GM19452 (cell line): Measurements from ENCODE around the gene VWA5A.
"Not testable (repeated sequence)": the region's sequence is repeated elsewhere in the genome, so short reads cannot be mapped to it uniquely, and the experiment has no call there.

Experiments used
- ATAC-seq: cut with Tn5 transposase; IDR thresholded peaks from one replicate; pipeline ENCODE4 v1.9.1; 2021; ENCODE audit not compliant: unreplicated experiment

Gene VWA5A

DNA sequence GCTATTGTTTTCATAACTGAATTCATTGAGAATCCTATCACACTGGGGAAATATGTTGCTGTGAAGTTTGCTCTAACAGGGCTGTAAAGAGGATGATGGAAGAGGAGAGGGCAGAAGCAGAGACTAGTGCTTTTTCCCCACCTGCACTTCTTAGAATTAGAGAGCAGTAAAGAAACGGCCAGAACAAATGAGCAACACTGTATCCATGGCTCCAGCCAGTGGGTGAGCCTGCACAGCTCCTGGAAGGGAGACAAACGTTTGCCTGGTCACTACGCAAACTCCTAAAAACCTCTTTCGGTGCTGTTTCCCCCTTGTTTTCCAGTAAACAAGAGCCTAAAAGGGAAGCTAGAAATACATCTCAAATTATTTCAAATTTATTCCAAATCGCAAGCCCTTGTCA lies 45.7 kb downstream of the VWA5A start:
- no peak for ATAC-seq

DNA sequence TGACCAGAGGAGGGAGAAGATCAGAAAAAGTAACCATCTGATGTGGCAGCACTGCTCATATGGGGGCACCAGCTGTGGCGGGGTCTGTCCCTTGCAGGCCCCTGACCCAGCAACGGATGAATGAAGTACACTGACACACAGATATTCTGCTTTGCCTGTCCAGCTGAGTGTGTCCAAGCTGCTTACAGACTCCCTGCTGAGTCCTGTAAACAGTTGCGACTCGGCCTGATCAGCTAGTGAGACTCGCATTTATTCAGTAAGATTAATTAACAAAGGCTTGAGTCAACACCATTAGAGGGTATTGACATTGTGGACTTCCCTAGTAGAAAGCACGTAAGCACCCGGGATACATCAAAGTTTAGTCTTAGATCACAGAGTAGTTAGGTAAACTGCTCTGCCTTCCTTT lies 52.6 kb downstream of the VWA5A start:
- no peak for ATAC-seq

DNA sequence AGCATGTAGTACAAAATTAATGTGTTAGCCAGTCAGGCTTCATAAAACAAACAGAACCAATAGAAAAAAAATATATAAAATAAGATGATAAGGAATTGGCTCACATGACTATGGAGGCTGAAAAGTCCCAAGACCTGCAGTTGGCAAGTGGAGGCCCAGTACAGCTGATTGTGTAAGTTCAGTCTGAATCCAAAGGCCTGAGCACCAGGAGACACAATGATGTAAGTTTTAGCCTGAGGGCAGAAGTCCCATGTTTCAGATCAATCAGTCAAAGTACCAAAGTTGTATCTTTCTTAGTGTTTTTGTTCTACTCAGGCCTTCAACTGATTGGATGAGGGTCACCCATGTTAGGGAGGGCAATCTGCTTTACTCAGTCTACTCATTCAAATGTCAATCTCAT lies 53.5 kb downstream of the VWA5A start:
- ATAC-seq = no peak

DNA sequence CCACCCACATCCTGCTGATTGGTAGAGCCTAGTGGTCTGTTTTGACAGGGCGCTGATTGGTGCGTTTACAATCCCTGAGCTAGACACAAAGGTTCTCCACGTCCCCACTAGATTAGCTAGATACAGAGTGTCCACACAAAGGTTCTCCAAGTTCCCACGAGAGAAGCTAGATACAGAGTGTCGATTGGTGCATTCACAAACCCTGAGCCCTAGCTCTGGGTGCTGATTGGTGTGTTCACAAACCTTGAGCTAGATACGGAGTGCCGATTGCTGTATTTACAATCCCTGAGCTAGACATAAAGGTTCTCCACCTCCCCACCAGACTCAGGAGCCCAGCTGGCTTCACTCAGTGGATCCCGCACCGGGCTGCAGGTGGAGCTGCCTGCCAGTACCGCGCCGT lies 55.1 kb downstream of the VWA5A start:
- not testable (repeated sequence) for ATAC-seq

DNA sequence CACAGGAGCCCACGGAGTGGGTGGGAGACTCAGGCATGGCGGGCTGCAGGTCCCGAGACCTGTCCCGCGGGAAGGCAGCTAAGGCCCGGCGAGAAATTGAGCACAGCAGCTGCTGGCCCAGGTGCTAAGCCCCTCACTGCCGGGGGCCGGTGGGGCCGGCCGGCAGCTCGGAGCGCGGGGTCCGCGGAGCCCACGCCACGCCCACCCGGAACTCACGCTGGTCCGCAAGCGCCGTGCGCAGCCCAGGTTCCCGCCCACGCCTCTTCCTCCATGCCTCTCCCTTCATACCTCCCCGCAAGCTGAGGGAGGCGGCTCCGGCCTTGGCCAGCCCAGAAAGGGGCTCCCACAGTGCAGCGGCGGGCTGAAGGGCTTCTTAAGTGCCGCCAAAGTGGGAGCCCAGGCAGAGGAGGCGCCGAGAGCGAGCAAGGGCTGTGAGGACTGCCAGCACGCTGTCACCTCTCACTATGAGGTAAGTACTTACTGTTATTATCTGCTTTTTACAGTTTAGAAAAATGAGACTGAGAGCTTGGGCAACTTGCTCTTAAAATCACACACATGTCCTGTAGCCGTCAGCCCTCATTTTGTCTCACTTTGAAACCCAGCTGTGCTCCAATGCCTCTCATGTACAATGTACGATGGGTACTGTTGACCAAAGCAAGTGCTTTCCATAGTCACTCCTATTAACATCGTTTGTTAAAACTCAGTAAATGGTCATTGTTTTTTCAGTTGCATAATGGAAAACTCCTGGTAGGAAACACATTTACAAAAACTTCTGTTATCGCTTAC lies 55.7 kb downstream of the VWA5A start:
- ATAC-seq = no peak

DNA sequence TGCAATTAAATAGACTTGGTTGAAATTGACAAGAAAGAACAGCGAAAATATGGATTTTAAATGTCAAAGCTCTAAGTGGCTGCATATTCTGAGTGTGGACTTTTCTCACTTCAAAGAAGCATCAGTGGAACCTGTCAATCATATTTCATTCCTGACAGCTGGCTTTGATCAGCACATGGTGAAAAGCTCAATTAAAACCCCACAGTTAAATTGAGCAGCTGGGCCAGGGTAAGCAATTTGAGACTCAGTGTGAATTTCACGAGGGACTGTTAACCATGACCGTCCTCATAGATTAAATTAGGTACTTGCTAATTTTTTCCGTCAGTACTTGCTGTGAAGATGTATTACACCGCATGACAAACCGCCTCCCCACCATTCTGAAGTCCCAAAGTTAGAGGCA lies 56.9 kb downstream of the VWA5A start:
- no peak for ATAC-seq

DNA sequence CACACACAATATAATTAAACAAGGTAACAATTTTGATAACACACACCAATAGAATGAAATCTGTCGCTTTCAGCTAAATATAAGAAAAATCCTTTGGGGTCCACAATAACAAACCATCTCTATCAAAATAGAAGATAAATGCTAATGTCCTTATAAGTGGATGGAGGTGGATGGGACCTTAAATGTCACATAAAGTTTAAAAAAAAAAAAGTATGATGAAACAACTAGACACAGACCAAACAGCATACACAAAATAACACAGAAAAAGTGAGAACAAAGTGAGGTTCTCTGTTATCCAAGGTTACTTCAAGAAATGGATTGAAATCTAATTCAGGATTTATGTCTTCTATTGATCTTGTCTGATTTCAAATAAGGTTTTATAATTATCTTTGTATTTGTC lies 57.3 kb downstream of the VWA5A start:
- no peak for ATAC-seq

DNA sequence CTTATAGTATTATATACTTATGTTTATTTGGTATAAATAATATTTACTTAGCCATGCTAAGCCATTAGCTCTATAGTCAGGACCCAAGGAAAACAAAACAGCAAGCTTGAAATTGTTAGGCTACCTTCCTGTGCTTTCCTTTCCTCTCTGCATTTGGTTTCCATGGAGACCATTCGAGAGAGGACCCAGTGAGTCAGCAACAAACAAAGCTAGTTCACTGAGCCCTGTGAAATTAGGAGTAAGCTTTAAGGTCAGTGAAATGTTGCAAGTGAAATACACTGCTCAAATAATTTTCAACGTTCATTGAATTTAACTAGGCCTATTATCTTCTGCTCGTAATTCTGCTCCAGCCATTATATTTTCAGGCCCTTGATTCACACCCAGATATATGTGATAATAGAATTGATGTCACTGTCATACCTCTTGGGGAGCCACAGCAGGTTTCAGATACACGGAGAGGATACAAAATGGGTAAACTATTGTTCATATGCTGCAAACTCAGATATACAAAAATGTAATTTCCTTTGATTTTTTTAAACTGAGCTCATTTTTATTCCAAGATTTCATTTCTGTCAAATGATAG lies 58.8 kb downstream of the VWA5A start:
- ATAC-seq = no peak

DNA sequence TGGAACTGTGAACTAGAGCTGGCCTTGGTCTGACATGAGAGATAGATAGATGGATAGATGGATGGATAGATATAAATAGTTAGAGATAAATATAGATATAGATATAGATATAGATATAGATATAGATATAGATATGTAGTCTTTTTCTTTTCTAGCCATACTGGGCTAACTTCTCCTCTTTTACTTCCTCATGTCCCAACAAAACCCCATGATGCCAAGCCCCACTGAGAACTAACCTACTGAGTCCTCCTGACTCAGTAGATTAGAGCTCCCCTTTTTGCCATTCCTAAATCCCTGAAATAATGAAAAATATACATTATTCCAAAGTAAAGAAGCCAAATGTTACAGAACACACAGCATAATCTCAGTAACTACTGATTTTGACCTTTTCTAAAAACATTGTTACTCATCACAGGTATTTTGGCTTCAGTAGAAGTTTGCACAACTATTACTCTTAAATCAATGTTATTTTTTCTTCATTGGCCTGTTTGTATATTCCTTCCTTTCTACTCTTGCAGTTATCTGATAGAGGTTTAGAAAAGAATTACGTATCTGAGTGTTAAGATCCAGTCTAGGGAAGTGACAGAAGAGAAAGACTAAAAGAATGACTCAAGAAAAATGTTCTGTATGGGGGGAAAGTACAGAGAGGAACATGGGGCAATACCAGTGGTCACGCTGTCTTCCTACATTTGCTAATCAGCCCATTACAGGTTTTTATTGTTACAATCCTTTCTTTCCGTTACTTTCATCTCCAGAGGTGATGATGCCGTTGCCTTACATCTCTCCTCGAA lies 61.9 kb downstream of the VWA5A start:
- no peak for ATAC-seq

DNA sequence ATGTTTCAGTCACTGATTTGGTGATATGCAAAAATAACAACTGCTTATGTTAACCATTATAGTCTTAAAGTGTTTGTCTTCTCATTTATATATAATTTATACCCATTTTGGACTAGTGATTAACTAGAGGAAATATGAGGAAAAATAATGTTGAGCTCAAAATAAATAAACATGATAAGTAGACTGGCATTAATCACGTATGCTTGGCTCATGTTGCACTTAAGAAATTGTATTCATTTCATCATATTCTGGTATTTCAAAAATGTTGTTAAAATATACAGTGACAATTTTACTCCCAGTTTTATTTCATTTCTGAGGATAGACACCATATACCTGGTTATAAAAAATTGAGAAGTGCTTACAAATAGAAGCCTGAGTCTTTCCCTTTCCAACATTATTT lies 64.1 kb downstream of the VWA5A start:
- no peak for ATAC-seq

DNA sequence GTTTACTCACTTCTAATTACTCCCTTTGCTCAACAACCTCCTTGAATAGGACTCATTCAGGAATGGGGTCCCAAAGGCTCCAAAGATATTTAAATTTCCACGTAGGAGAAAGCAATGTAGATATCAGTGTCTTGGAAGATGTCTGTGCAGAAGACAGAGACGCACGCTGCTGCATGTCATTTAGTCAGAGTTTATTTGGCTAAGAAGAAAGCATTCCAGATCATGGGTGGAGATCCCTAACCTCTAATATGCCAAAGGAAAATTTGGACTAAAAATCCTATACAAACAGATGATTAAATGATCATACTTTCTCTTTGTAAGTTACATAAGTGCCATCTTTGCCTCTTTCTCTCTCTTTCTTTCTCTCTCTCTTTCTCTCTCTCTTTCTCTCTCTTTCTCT lies 67.8 kb downstream of the VWA5A start, which contains the start of gene OR10D3:
TSS of gene OR10D3 (plus strand) at position 278 of the 400 bp plus-strand sequence. CDS start 1,925 bp downstream, outside the sequence.
- ATAC-seq = no peak

DNA sequence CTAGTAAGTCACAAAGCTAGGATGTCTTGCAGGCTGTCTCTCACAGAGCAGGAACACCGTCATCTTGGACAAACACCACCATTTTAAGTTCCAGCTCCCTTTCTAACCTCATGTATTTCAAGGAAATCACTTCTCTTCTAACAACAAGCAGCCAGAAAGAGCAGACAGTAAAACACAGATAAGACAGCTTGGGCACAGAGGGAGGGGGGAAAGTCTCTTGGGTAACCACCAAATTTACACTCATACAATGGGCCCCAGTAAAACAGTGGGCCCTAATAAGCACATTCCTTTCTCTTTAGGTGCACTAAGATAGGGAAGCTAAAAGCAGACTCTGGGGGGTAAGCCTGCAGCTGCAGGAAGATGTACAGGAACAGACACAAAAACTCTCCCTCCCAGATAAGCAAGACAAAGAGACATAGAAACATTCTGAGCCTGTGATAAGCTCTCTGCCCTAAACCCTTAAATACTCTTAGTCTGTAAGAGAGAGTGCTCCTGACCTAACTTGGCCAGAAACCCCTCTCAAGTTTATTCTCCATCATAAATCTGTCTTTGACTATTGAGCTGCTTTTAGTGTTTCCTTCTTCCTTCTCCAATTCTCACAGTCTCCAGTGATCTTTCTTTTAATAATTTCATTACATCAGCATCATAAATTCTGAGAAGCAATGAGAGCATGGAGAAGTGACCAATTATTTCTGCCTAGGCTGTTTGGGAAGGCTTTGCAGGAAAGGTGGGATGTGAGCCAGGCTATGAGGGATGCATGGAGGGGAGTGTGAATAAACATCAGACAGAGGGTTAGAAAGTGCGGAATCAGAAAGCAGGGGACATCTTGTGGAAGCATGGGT lies 75.3 kb downstream of the VWA5A start:
- ATAC-seq = no peak

DNA sequence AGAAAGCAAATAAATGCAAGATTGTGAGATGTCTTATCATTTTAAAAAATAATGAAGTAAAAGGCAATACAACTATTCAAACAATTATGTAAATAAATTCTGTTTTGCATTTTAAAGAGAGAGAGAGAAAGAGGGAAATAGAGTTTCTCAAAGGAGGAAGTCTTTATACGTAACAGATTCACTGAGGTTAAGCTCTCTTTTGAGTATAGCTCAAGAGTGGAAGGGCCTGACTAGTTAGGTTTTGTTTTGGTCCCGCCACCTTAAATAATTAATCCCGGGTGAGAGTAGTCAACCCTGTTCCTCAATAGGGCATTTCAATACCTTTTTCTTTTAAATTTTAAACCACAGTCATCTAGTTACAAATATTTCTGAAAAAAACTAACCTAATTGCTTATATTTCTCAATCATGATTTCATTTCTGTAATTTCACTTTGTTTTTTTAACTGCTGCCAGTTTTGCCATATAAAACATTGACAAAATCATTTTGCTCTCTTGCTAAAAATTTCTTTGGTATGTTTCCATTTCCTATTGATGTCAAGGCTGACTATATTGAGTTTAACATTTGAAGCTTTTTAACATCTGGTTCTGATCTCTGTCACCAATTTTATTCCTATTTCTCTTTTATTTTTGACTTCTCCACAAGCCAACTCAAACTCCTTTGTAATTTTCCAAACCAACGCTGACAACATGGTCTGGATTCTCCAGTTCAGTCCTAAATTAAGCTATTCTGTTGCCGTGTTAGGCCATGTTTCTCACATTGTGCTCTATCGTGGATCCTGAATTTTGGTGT lies 78.2 kb downstream of the VWA5A start:
- peak; percentile 79 for ATAC-seq

DNA sequence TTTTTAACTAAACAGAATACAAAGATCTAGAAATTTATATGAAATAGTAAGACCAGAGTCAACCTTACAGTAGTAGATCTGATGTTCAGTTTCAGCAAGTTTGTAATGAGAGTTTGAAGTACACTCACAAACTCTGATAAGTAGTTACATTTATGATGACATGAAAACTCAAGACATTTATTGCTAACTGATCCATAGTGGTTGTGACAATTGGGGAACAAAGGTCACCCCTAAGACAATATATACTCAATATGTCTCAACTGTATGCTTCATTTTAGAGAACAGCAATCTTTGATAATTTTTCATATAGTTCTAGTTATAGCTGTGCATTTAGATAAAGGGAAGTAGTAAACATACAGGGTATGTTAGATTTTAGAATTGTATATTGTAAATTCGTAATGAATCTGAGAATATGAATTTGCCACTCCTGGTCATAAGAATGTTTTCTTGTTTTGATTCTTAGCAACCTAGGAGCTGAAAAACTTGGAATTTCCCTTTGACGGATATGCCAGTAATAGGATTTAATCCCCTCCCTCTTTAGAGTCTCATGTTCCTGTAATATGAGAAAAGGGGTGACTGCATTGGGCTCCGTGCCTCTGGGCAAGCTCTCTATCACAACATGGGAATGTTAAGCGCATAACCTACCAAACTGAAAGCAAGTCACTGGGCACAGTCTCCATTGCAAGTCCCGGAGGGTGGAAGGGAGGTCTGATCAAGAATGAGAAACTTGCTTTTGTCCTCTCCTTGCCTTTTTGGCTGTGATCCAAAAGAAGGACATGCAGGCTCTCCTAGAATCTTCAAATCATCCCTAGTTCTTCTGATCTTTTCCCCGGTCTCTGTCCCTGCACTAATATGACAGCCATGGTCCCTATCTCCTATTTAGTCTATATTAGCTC lies 79.3 kb downstream of the VWA5A start:
- ATAC-seq = no peak

DNA sequence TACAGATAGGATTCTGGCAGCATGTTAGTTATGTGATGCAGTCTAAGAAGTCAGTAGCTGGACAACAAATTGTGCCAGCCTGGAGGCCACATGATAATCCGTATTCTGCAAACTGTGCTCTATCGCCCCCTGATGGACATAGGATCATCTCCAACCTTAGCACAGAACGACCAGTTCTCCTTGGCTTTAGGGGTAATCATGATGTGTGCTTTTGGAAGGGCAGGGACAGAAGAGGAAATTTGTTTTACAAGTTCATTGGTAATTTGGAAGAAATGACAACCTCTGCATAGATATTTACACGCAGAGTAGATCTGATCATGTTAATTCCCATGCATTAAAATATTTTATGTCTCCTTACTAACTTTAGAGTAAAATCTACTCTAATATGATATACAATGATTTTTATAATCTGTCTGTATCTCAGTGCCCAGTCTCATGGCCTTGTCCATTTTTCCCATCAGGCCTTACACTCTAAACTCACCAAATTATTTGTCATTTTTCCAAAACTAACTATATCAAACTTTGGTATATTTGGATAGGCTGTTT lies 80.0 kb downstream of the VWA5A start:
- ATAC-seq = peak; percentile 67
